ENCODE measurements around the gene ARF4. TPM values are rescaled to one million over a fixed set of nuclear protein-coding genes. Genes with fewer than 3 reads are reported as not detected.

Gene ARF4
- total and polyA plus RNA-seq, 2 experiments from 2014 or later, result 144 to 249 TPM

GRCh38 chr3:57556459-57557084, 40.6 kb downstream of the ARF4 start:
- Mint-ChIP-seq H3K27ac (no peak overlapping the region), H3K4me3 (peak overlapping the region; percentile 91), H3K4me1 (peaks cover 17% of the 10 kb centered on the region; the same call in 2 of the 3 replicates), H3K27me3 (ENCODE audit: insufficient read depth, low read depth, poor library complexity) (peaks cover 4% of the 10 kb centered on the region), H3K9me3 (no peaks in the 10 kb centered on the region), H3K36me3 (ENCODE audit: low read depth) (peaks cover 19% of the 10 kb centered on the region)
- peak; percentile 50; the same call in 2 of the 3 replicates for ATAC-seq
- Histone ChIP-seq H3K4me2 (peak overlapping the region; percentile 96), H3F3A (replicated peaks; ENCODE audit: low read depth) (peaks cover 12% of the 10 kb centered on the region; the same call in 1 of the 2 replicates), H3K27ac (ENCODE audit: low read depth) (peak overlapping the region; percentile 57; the same call in 1 of the 2 replicates), H2AFZ (peak overlapping the region; percentile 99), H3K4me3 (peak overlapping the region; percentile 86), H3K27me3 (ENCODE audit: insufficient read depth) (peaks cover 14% of the 10 kb centered on the region; the same call in 1 of the 2 replicates), H3K9me2 (ENCODE audit: insufficient read depth) (no peaks in the 10 kb centered on the region), H3K79me2 (replicated peaks; ENCODE audit: insufficient read depth) (peaks cover 17% of the 10 kb centered on the region), H4K20me1 (replicated peaks; ENCODE audit: insufficient read depth) (0 out of 2 replicates have a peak, but pooled peaks cover 4% of the 10 kb centered on the region), H3K36me3 (ENCODE audit: insufficient read depth) (no peaks in the 10 kb centered on the region; the same call in 1 of the 2 replicates), H3K4me1 (ENCODE audit: insufficient read depth) (peaks cover 9% of the 10 kb centered on the region)
- DNase-seq (ENCODE audit: low spot score), result no peak
- no peak for TF ChIP-seq ZNF462 (CRISPR knock-in tag; IDR thresholded peaks at IDR 0.05)
- no peak for TF ChIP-seq ETS1 (IDR thresholded peaks at IDR 0.05)
- no peak for TF ChIP-seq REST (IDR thresholded peaks at IDR 0.05; ENCODE audit: unreplicated experiment)

All from GM23338 (cell line).